A549 (cell line): ENCODE measurements around the gene TOP3B. TPM values are rescaled to one million over a fixed set of nuclear protein-coding genes. Genes with fewer than 3 reads are reported as not detected.

Experiments
- ATAC-seq, 2 experiments: fragments of 200-7000 bp in 1 of 2; fragments of >200 bp in 1 of 2; cut with Nextera tagmentation in 1 of 2; cut with Tn5 transposase in 1 of 2; 3 replicates each; pipeline versions ENCODE4 v1.8.0 to v1.9.1; 2018 to 2020; ENCODE audit warnings: mild to moderate bottlenecking in 1 of 2, moderate library complexity in 1 of 2
- CTCF ChIA-PET: fragments of 300-600 bp; sonication (Branson Sonifier 250); formaldehyde crosslinking; extraction: SDS; loops from one replicate; lab custom pipeline; 2021; ENCODE audit warnings: antibody characterized with exemption, inconsistent platforms; lab: Yijun Ruan, JAX
- POLR2A ChIA-PET: fragments of 350-600 bp; formaldehyde crosslinking; extraction: SDS; loops from one replicate; lab custom pipeline; 2021; ENCODE audit warnings: antibody characterized with exemption, inconsistent platforms; lab: Yijun Ruan, JAX
- DNase-seq, 2 experiments: peaks; one replicate each; pipeline versions ENCODE4 v3.0.0 to v3.0.0-alpha.2; 2011 to 2016; ENCODE audit warnings: low read depth in 1 of 2, low spot score in 1 of 2
- FAIRE-seq: peaks from 2 replicates; lab custom pipeline; 2011; peaks lifted over from hg19 to GRCh38; lab: Jason Lieb, UNC
- H3K27ac ChIP-seq, 2 experiments: fragments of >200 bp; sonication (Bioruptor Twin); formaldehyde crosslinking; 3 replicates each; pipeline ENCODE4 v1.5.1; 2016 to 2017
- H3K4me1 ChIP-seq: fragments of >200 bp; sonication (Bioruptor Twin); formaldehyde crosslinking; 3 replicates; pipeline ENCODE4 v1.6.1; 2016
- H3K4me2 ChIP-seq: fragments of >200 bp; sonication (Bioruptor Twin); formaldehyde crosslinking; 3 replicates; pipeline ENCODE4 v1.6.1; 2016
- H3K4me3 ChIP-seq: fragments of >200 bp; sonication (Bioruptor Twin); formaldehyde crosslinking; 3 replicates; pipeline ENCODE4 v1.5.1; 2016
- H3K9me3 ChIP-seq: fragments of >200 bp; sonication (Bioruptor Twin); formaldehyde crosslinking; 3 replicates; pipeline ENCODE4 v1.6.1; 2016
- CBX8 ChIP-seq: fragments of 200-600 bp; sonication (generic); IDR thresholded peaks from 2 replicates; pipeline ENCODE4 v1.6.1; 2016
- CHD2 ChIP-seq: fragments of 150-350 bp; IDR thresholded peaks from 2 replicates; pipeline ENCODE4 v1.6.1; 2014; ENCODE audit warnings: low read length; ENCODE audit not compliant: partially characterized antibody
- EHF ChIP-seq: fragments of 250-450 bp; sonication (Bioruptor Pico); IDR thresholded peaks from 2 replicates; pipeline ENCODE4 v1.5.0; 2020; ENCODE audit warnings: mild to moderate bottlenecking
- EHMT2 ChIP-seq: fragments of 200-600 bp; sonication (generic); IDR thresholded peaks from 2 replicates; pipeline ENCODE4 v1.6.1; 2016; ENCODE audit warnings: antibody characterized with exemption, low read depth, mild to moderate bottlenecking, moderate library complexity
- FOSB ChIP-seq: fragments of 250-450 bp; sonication (Bioruptor Pico); IDR thresholded peaks from 2 replicates; pipeline ENCODE4 v1.5.0; 2020; ENCODE audit warnings: mild to moderate bottlenecking, moderate library complexity
- HOXB13 ChIP-seq: fragments of 250-450 bp; sonication (Bioruptor Pico); IDR thresholded peaks from 2 replicates; pipeline ENCODE4 v1.5.0; 2020; ENCODE audit warnings: low read depth, mild to moderate bottlenecking, moderate library complexity
- HOXB5 ChIP-seq: fragments of 250-450 bp; sonication (Bioruptor Pico); IDR thresholded peaks from 2 replicates; pipeline ENCODE4 v1.5.0; 2020; ENCODE audit warnings: mild to moderate bottlenecking, moderate library complexity
- MYC ChIP-seq: IDR thresholded peaks from 2 replicates; pipeline ENCODE4 v1.6.1; 2012; ENCODE audit warnings: mild to moderate bottlenecking, inconsistent platforms, low read length, improper control_type of control experiment, borderline replicate concordance
- NFE2L2 ChIP-seq: fragments of 150-350 bp; conservative IDR thresholded peaks from 2 replicates; pipeline ENCODE4 v1.6.1; 2014; ENCODE audit warnings: low read length
- NR3C1 ChIP-seq: fragments of >200 bp; sonication (Bioruptor Twin); formaldehyde crosslinking; IDR thresholded peaks from 3 replicates; pipeline ENCODE4 v1.6.1; 2017
- RARB ChIP-seq: fragments of 250-450 bp; sonication (Bioruptor Pico); IDR thresholded peaks from 2 replicates; pipeline ENCODE4 v1.8.0; 2021; ENCODE audit warnings: mild to moderate bottlenecking, moderate library complexity
- RFX5 ChIP-seq: fragments of 450-650 bp; IDR thresholded peaks from 2 replicates; pipeline ENCODE4 v1.7.1; 2014; ENCODE audit warnings: antibody characterized with exemption, mild to moderate bottlenecking, moderate library complexity
- SREBF2 ChIP-seq: fragments of 450-650 bp; IDR thresholded peaks from 2 replicates; pipeline ENCODE4 v1.6.1; 2014; ENCODE audit warnings: mild to moderate bottlenecking, moderate library complexity
- TP53 ChIP-seq: fragments of 250-450 bp; sonication (Bioruptor Pico); IDR thresholded peaks from 2 replicates; pipeline ENCODE4 v1.5.0; 2021; ENCODE audit warnings: mild to moderate bottlenecking, moderate library complexity
- ZC3H11A ChIP-seq: fragments of 450-650 bp; IDR thresholded peaks from 2 replicates; pipeline ENCODE4 v1.6.1; 2014; ENCODE audit warnings: antibody characterized with exemption, mild to moderate bottlenecking
- WGBS: methylation state at CpG from one replicate; pipeline ENCODE4 v1.1.6; 2017; ENCODE audit errors: missing lambda C conversion rate; 5-methylcytosine and 5-hydroxymethylcytosine counted together
- polyA plus RNA-seq, 4 experiments: library from polyadenylated mRNA; depleted of rRNA in 3 of 4; stranded (reverse); fragments of >200 nt; fragmentation: RNase III in 1 of 4; extraction: RNeasy Plus Mini Kit Qiagen cat#74134 plus additional on column Dnase treatment in 1 of 4; gene quantifications; 2 replicates in 3 of 4; 3 replicates in 1 of 4; pipeline ENCODE4 v1.2.3, GENCODE V29; 2011 to 2017
- TF ChIP-seq, protein P1 (sequence below): fragments of 200-600 bp; sonication (generic); IDR thresholded peaks from 2 replicates; pipeline ENCODE4 v1.6.1; 2016; ENCODE audit warnings: antibody characterized with exemption, mild to moderate bottlenecking, moderate library complexity
- TF ChIP-seq, protein P2 (sequence below): fragments of 250-450 bp; sonication (Bioruptor Pico); IDR thresholded peaks from 2 replicates; pipeline ENCODE4 v1.5.0; 2021; ENCODE audit warnings: mild to moderate bottlenecking, moderate library complexity, borderline replicate concordance
- TF ChIP-seq, protein P3 (sequence below): fragments of >200 bp; sonication (Bioruptor Twin); formaldehyde crosslinking; IDR thresholded peaks from 3 replicates; pipeline ENCODE4 v1.6.1; 2016
- TF ChIP-seq, protein P4 (sequence below): IDR thresholded peaks from 2 replicates; pipeline ENCODE4 v1.6.1; 2012

TOP3B gene
- polyA plus RNA-seq, 2 of the 4 experiments (the other 2 are of a cell fraction): 11.5 to 19.8 TPM

DNA sequence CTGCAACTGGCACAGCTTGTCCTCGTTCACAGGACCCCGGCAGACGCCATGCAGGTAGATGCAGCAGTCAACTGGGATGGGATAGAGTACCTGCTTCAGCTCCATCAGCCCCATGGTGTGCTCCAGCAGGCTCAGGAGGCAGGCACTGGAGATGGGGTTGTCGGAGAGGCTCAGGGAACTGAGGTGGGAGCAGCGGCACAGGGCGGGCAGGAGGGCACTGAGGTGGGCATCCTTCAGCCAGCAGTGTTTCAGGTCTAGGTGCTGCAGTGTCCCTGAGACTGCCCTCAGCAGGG lies 8.7 kb upstream of the TOP3B start:
- Histone ChIP-seq H3K4me1 (no peaks in the 10 kb centered on the region), H3K4me2 (no peak overlapping the region), H3K4me3 (no peak overlapping the region), H3K27ac (no peak overlapping the region), H3K9me3 (no peaks in the 10 kb centered on the region)
- FAIRE-seq (no peak), ATAC-seq (no peak; a peak in 1 of 6 replicates), DNase-seq (no peak)
- WGBS: no CpG with 5 or more reads among the region's 6 CpGs
- POLR2A ChIA-PET: no interaction called here
- CTCF ChIA-PET: interaction anchor here (1.1 to 2.4 kb wide), 2 partner anchors 19 to 53 kb away, joined by 3 to 10 read pairs; no protein-coding TSS in a partner anchor
- TF ChIP-seq, protein P1, sequence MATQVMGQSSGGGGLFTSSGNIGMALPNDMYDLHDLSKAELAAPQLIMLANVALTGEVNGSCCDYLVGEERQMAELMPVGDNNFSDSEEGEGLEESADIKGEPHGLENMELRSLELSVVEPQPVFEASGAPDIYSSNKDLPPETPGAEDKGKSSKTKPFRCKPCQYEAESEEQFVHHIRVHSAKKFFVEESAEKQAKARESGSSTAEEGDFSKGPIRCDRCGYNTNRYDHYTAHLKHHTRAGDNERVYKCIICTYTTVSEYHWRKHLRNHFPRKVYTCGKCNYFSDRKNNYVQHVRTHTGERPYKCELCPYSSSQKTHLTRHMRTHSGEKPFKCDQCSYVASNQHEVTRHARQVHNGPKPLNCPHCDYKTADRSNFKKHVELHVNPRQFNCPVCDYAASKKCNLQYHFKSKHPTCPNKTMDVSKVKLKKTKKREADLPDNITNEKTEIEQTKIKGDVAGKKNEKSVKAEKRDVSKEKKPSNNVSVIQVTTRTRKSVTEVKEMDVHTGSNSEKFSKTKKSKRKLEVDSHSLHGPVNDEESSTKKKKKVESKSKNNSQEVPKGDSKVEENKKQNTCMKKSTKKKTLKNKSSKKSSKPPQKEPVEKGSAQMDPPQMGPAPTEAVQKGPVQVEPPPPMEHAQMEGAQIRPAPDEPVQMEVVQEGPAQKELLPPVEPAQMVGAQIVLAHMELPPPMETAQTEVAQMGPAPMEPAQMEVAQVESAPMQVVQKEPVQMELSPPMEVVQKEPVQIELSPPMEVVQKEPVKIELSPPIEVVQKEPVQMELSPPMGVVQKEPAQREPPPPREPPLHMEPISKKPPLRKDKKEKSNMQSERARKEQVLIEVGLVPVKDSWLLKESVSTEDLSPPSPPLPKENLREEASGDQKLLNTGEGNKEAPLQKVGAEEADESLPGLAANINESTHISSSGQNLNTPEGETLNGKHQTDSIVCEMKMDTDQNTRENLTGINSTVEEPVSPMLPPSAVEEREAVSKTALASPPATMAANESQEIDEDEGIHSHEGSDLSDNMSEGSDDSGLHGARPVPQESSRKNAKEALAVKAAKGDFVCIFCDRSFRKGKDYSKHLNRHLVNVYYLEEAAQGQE: no peak
- TF ChIP-seq CBX8: no peak
- TF ChIP-seq FOSB (CRISPR knock-in tag): no peak
- no peak for TF ChIP-seq EHMT2
- TF ChIP-seq NR3C1: no peak
- TF ChIP-seq MYC: no peak
- no peak for TF ChIP-seq ZC3H11A
- TF ChIP-seq, protein P2, sequence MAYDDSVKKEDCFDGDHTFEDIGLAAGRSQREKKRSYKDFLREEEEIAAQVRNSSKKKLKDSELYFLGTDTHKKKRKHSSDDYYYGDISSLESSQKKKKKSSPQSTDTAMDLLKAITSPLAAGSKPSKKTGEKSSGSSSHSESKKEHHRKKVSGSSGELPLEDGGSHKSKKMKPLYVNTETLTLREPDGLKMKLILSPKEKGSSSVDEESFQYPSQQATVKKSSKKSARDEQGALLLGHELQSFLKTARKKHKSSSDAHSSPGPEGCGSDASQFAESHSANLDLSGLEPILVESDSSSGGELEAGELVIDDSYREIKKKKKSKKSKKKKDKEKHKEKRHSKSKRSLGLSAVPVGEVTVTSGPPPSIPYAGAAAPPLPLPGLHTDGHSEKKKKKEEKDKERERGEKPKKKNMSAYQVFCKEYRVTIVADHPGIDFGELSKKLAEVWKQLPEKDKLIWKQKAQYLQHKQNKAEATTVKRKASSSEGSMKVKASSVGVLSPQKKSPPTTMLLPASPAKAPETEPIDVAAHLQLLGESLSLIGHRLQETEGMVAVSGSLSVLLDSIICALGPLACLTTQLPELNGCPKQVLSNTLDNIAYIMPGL (CRISPR knock-in tag): no peak
- TF ChIP-seq HOXB13 (CRISPR knock-in tag): no peak
- no peak for TF ChIP-seq NFE2L2
- TF ChIP-seq EHF (CRISPR knock-in tag): no peak

DNA sequence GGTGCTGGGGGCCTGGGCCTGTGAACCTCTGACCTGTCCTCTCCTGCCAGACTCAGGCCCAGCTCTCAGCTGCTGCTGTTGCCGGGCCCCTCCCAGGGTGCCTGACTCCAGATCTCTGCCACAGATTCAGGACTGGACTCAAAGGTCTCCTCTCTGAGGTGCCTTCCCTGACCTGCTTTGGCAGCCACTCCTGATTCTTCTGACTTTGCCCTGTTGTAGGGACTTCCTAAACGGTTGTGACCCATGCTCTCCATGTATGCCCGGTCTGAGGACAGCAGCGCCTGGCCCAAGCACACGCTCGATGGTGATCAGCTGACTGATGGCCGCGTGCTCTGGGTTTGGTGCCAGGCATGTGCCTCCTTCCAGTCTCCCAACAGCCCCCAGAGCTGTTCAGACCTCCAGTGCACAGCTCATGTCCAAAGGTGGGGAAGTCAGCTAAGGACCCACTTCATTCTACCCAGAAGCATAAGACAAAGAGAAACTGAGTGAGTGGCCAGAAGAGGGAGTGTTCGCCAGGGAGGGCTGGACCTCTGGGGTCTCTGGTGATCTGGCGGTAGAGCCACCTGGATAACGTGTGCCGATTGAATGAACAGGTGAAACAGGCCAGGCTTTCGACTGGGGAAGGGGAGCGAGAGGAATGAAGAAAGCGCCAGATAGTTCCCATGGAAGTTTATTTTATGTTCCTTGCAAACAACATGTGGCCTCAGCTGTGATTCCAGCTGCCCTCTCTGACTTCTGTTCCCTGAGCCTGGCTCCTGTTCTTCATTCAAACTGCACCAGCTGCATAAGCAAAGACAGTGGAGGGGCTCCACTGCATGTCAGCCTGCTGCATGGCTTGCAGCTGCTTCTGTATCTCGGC lies 8.1 kb upstream of the TOP3B start:
- no peaks in the 10 kb centered on the region for H3K9me3 ChIP-seq
- WGBS: 75% methylated on average over 8 of the region's 16 CpGs
- no peak for TF ChIP-seq CHD2
- H3K4me2 ChIP-seq: no peak overlapping the region
- H3K4me1 ChIP-seq: no peaks in the 10 kb centered on the region
- CTCF ChIA-PET: interaction anchor here (1.1 to 2.4 kb wide), 2 partner anchors 18 to 52 kb away, joined by 3 to 10 read pairs; no protein-coding TSS in a partner anchor
- no peak for ATAC-seq
- no peak overlapping the region for H3K27ac ChIP-seq
- FAIRE-seq: no peak
- no peak for DNase-seq
- H3K4me3 ChIP-seq: no peak overlapping the region
- POLR2A ChIA-PET: no interaction called here

DNA sequence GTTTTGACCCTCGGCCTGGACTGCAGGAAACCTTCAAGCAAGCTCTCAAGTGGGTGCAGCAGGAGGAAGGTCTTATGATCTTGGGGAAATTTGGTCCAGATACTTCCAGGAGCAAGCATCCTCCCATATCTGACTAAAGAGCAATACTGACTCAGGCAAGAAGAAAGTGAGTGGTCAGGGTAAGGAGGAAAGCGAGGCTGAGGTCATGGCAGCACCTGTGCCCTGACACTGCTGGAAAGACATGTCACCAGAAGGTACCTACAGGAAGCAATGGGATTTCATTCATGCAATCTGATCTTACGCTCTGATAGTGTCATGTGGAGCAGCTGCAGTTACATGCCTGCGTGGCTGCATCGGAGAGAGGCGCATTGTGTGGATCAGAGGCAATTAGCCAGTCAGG lies 6.5 kb upstream of the TOP3B start:
- Histone ChIP-seq H3K4me2 (no peak overlapping the region), H3K4me3 (no peak overlapping the region), H3K4me1 (no peaks in the 10 kb centered on the region), H3K27ac (no peak overlapping the region), H3K9me3 (no peaks in the 10 kb centered on the region)
- ATAC-seq: no peak
- POLR2A ChIA-PET: no interaction called here
- CTCF ChIA-PET: no interaction called here
- no peak for TF ChIP-seq RFX5
- TF ChIP-seq HOXB5: no peak
- TF ChIP-seq, protein P3, sequence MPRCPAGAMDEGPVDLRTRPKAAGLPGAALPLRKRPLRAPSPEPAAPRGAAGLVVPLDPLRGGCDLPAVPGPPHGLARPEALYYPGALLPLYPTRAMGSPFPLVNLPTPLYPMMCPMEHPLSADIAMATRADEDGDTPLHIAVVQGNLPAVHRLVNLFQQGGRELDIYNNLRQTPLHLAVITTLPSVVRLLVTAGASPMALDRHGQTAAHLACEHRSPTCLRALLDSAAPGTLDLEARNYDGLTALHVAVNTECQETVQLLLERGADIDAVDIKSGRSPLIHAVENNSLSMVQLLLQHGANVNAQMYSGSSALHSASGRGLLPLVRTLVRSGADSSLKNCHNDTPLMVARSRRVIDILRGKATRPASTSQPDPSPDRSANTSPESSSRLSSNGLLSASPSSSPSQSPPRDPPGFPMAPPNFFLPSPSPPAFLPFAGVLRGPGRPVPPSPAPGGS: no peak
- TF ChIP-seq, protein P4, sequence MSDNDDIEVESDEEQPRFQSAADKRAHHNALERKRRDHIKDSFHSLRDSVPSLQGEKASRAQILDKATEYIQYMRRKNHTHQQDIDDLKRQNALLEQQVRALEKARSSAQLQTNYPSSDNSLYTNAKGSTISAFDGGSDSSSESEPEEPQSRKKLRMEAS: no peak
- no peak for TF ChIP-seq TP53 (CRISPR knock-in tag)
- TF ChIP-seq RARB (CRISPR knock-in tag): no peak
- no peak for TF ChIP-seq SREBF2
- WGBS: 58% methylated on average over 6 of the region's 6 CpGs
- FAIRE-seq: no peak
- DNase-seq: no peak
